NT2/D1 (cell line): ENCODE results near the gene TNFRSF13B.
"Not testable (repeated sequence)": the region's sequence is repeated elsewhere in the genome, so short reads cannot be mapped to it uniquely, and the experiment has no call there.

ENCODE experiments used
- YY1 ChIP-seq: IDR thresholded peaks from 2 replicates; pipeline ENCODE4 v1.6.1; 2011; ENCODE audit not compliant: insufficient read length, insufficient read depth
- ZNF274 ChIP-seq: IDR thresholded peaks from 2 replicates; pipeline ENCODE4 v1.6.1; 2011; ENCODE audit warnings: mild to moderate bottlenecking, low read depth, low read length

DNA sequence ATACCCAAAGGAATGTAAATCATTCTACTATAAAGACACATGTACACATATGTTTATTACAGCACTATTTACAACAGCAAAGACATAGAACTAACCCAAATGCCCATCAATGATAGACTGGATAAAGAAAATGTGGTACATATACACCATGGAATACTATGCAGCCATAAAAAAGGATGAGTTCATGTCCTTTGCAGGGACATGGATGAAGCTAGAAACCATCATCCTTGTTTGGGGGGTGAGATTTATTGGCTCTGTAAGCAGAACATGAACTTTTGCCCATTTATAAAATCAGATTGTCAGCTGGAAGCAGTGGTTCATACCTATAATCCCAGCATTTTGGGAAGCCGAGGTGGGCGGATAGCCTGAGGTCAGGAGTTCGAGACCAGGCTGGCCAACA is 68.8 kb downstream of the TNFRSF13B start:
- not testable (repeated sequence) for TF ChIP-seq ZNF274, YY1
